Left lung (tissue), 10 donors: ENCODE data around the gene IQGAP3. TPM values are rescaled to one million over a fixed set of nuclear protein-coding genes. Genes with fewer than 3 reads are reported as not detected.

Experiments
- ATAC-seq: fragments of 200-7000 bp; cut with Tn5 transposase; one replicate; pipeline ENCODE4 v1.9.1; 2020; ENCODE audit warnings: moderate library complexity
- DNase-seq, 4 donors: peaks; one replicate each; pipeline ENCODE4 v3.0.0-alpha.2; 2013 to 2020
- H3K27ac ChIP-seq, 2 donors: fragments of 200-600 bp; sonication (generic) in 1 of 2; one replicate each; pipeline versions ENCODE4 v1.5.0 to v1.8.0; 2020 to 2021
- H3K27me3 ChIP-seq, 2 donors: fragments of 200-600 bp; sonication (generic) in 1 of 2; one replicate each; pipeline versions ENCODE4 v1.5.0 to v1.8.0; 2020 to 2021
- H3K36me3 ChIP-seq, 2 donors: fragments of 200-600 bp; sonication (generic) in 1 of 2; one replicate each; pipeline versions ENCODE4 v1.5.0 to v1.8.0; 2020 to 2021
- H3K4me1 ChIP-seq, 2 donors: fragments of 200-600 bp; one replicate each; pipeline ENCODE4 v1.8.0; 2021
- H3K4me3 ChIP-seq, 2 donors: fragments of 200-600 bp; sonication (generic) in 1 of 2; one replicate each; pipeline versions ENCODE4 v1.5.0 to v1.8.0; 2020 to 2021; ENCODE audit warnings: mild to moderate bottlenecking in 1 of 2
- H3K9me3 ChIP-seq, 2 donors: fragments of 200-600 bp; sonication (generic) in 1 of 2; one replicate each; pipeline versions ENCODE4 v1.5.0 to v1.8.0; 2020 to 2021
- intact Hi-C, 2 donors: fragments of 100-400 bp; cut with DNase I; formaldehyde crosslinking; loops; one replicate each; pipeline versions ENCODE4 v1.11.2 to v1.14.2; 2022
- polyA plus RNA-seq, 6 donors: library from polyadenylated mRNA; unstranded; fragments of 120-200 nt; gene quantifications; one replicate each; pipeline ENCODE4 v1.2.1, GENCODE V29; 2013; ENCODE audit not compliant: insufficient read length in 6 of 6
- total RNA-seq, 2 donors: library from RNA; stranded (reverse); fragmentation: NEBNext Ultra II Directional; extraction: Animal tissue kit (Norgen Biotek cat#: 25700); gene quantifications; one replicate each; pipeline ENCODE4 v1.2.1, GENCODE V29; 2021
- TF ChIP-seq, protein P1 (sequence below), 2 donors: fragments of 200-600 bp; sonication (generic) in 1 of 2; IDR thresholded peaks; one replicate each; pipeline versions ENCODE4 v1.5.0 to v1.8.0; 2021; ENCODE audit warnings: antibody characterized with exemption in 2 of 2
- donor health status: DM: no; HTN: yes; CAD: no.
- donor health status: DM: no; HTN: no; CAD: no.

IQGAP3 gene
- total and polyA plus RNA-seq, 8 donors = 2.8 to 26.7 (median 13.1) TPM

DNA sequence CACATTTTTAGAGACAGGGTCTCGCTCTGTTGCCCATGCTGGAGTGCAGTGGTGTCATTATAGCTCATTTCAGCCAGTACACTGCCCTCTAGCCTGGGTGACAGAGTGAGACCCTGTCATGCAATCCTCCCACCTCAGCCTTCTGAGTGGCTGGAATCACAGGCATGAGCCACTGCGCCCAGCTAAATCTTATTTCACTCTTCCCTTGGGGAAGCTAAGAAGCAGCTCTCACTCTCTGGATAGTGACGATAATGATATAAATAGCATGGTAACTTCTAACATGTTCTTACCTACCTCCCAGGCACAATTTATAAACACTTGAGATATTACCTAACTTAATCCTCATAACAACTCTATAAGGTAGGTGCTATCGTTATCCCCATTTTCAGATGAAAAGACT is 24.9 kb downstream of the IQGAP3 start:
- Histone ChIP-seq H3K27ac (no peak overlapping the region), H3K4me1 (peaks cover 0 to 5% of the 10 kb centered on the region in 2 donors), H3K9me3 (no peaks in the 10 kb centered on the region), H3K36me3 (peaks cover 0 to 6% of the 10 kb centered on the region in 2 donors), H3K4me3 (no peak overlapping the region), H3K27me3 (no peaks in the 10 kb centered on the region)
- intact Hi-C loops = no loop called here
- no peak for ATAC-seq
- DNase-seq = no peak
- TF ChIP-seq, protein P1, sequence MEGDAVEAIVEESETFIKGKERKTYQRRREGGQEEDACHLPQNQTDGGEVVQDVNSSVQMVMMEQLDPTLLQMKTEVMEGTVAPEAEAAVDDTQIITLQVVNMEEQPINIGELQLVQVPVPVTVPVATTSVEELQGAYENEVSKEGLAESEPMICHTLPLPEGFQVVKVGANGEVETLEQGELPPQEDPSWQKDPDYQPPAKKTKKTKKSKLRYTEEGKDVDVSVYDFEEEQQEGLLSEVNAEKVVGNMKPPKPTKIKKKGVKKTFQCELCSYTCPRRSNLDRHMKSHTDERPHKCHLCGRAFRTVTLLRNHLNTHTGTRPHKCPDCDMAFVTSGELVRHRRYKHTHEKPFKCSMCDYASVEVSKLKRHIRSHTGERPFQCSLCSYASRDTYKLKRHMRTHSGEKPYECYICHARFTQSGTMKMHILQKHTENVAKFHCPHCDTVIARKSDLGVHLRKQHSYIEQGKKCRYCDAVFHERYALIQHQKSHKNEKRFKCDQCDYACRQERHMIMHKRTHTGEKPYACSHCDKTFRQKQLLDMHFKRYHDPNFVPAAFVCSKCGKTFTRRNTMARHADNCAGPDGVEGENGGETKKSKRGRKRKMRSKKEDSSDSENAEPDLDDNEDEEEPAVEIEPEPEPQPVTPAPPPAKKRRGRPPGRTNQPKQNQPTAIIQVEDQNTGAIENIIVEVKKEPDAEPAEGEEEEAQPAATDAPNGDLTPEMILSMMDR (IDR thresholded peaks at IDR 0.05) = no peak

DNA sequence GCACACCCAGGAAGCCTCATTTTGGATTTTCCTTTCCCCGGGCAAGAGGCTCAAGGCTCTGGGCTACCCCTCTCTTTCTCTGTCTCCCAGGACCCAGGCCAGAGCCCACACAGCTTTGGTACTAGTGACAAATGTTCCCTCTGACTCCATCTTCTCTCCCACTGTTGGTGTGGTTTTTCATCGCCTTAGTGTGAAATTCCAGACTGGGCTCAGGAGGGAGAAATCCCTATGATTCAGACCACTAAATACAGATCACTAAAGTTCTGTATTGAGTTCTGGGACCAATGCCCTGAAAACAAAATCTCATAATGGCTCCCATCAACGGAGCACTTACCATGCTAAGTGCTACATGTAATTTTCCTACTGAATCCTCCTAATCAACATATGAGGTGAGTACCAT is 26.1 kb downstream of the IQGAP3 start:
- Histone ChIP-seq H3K27ac (no peak overlapping the region), H3K4me3 (no peak overlapping the region), H3K9me3 (no peaks in the 10 kb centered on the region), H3K27me3 (no peaks in the 10 kb centered on the region), H3K4me1 (no peaks in the 10 kb centered on the region), H3K36me3 (peaks cover 0 to 6% of the 10 kb centered on the region in 2 donors)
- DNase-seq (no peak), ATAC-seq (no peak)
- TF ChIP-seq, protein P1 (IDR thresholded peaks at IDR 0.05) = no peak
- intact Hi-C loops = no loop called here

DNA sequence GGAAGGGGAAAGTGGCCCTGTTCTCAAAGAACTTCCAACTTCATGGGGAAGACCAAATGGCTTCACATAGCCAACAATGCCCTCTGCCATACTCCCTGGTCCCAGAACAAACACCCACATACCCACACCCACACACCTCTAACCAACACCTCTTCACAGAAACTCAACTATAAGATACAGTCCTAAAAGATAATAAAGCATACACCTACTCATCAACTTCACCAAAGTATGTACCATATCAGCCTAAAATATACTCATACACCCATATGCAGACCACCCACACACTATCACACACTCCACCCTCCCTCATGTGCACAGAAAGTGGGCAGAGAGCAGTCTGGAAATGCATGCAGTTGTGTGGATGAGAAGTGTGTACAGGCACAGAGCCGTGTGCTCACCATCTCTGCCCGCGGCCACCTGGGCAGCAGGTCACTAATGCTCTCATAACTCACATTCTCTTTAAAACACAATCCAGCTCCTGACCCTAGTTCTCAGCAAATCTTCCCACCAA is 27.7 kb downstream of the IQGAP3 start:
- TF ChIP-seq, protein P1 (IDR thresholded peaks at IDR 0.05) = no peak
- Histone ChIP-seq H3K4me3 (no peak overlapping the region), H3K4me1 (no peaks in the 10 kb centered on the region), H3K36me3 (peaks cover 0 to 6% of the 10 kb centered on the region in 2 donors), H3K9me3 (no peaks in the 10 kb centered on the region), H3K27me3 (no peaks in the 10 kb centered on the region), H3K27ac (no peak overlapping the region)
- ATAC-seq (no peak), DNase-seq (no peak)
- intact Hi-C loops = no loop called here

DNA sequence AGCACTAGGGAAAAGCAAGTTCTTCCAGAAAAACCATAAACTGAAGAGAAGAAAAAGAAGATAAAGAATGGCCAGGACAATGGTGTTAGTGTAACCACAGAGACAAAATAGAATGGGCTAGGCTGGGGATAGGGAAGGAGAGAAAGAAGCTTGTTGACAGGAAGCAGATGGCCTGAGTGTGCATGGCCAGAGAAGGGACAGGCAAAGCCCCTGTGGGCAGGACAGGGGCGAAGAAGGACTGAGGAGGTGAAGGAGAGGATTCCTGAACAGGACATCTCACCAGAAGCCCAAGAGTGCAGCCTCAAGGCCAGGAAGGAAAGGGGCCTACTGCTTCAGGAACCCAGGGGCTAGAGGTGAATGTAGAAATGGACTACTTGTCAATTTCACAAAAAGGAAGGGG is 29.3 kb downstream of the IQGAP3 start:
- Histone ChIP-seq H3K4me1 (no peaks in the 10 kb centered on the region), H3K27ac (no peak overlapping the region), H3K4me3 (no peak overlapping the region), H3K27me3 (no peaks in the 10 kb centered on the region), H3K36me3 (peaks cover 0 to 7% of the 10 kb centered on the region in 2 donors), H3K9me3 (no peaks in the 10 kb centered on the region)
- TF ChIP-seq, protein P1 (IDR thresholded peaks at IDR 0.05) = no peak
- intact Hi-C loops = no loop called here
- DNase-seq = no peak
- no peak for ATAC-seq

DNA sequence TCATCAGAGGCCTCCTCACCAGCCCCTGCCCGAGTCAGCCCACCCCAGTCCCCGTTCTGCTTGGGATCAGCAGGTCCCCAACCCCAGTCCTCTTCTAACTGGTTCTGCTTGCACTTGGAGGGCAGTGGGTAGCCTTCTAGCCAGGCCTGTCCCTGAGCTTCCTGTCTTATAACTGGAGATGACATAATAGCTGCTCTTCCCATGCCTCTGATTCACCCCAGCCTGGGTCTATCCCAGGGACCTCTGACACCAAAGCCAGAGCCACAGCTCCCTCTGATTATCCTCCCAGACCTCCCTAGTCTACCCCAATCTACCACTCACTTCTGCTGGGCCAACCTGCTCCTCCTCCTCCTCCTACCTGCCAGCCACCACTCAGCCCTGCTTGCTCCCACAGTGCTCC is 31.4 kb downstream of the IQGAP3 start:
- no peak for DNase-seq
- intact Hi-C loops = no loop called here
- H3K36me3 ChIP-seq = peaks cover 0 to 4% of the 10 kb centered on the region in 2 donors
- H3K27ac ChIP-seq = no peak overlapping the region
- H3K27me3 ChIP-seq = no peaks in the 10 kb centered on the region
- H3K4me1 ChIP-seq = no peaks in the 10 kb centered on the region
- no peak overlapping the region for H3K4me3 ChIP-seq
- H3K9me3 ChIP-seq = no peaks in the 10 kb centered on the region
- TF ChIP-seq, protein P1 (IDR thresholded peaks at IDR 0.05) = no peak
- ATAC-seq = peak; percentile 72
